Activated T-cell treated with anti-CD3 and anti-CD28 coated beads, Interleukin-2, amount 50 U/mL, for 72 hours (primary cell): ENCODE results near the gene EFHC1. TPM values are rescaled to one million over a fixed set of nuclear protein-coding genes. Genes with fewer than 3 reads are reported as not detected.

Experiments used
- total RNA-seq, 2 donors: library from RNA; stranded (reverse); gene quantifications; one replicate each; pipeline ENCODE4 v1.2.3, GENCODE V29; 2022

Gene EFHC1
- total RNA-seq, 2 donors from 2014 or later, result 4.6 to 5.1 TPM

Other genes starting within 250 kb of the EFHC1 start
- 1 to 10 TPM in 1 of 2 donors, under 1 TPM in 1; 0.22 to 2.8 TPM for gene IL17A, start 234.0 kb upstream of the EFHC1 start, total RNA-seq
- 10 to 100 TPM in 1 of 2 donors, under 1 TPM in 1; 0.50 to 12.3 TPM for gene IL17F, start 175.8 kb upstream of the EFHC1 start, total RNA-seq
- 100 to 1,000 TPM; 184 to 238 TPM for gene MCM3, start 135.6 kb upstream of the EFHC1 start, total RNA-seq
- gene PAQR8, start 58.2 kb upstream of the EFHC1 start, total RNA-seq, result 10 to 100 TPM; 14.6 to 21.0 TPM
- gene TRAM2, start 156.7 kb downstream of the EFHC1 start, total RNA-seq, result 1 to 10 TPM; 4.9 to 5.2 TPM